ENCODE results near the gene FAM168A.

DNA sequence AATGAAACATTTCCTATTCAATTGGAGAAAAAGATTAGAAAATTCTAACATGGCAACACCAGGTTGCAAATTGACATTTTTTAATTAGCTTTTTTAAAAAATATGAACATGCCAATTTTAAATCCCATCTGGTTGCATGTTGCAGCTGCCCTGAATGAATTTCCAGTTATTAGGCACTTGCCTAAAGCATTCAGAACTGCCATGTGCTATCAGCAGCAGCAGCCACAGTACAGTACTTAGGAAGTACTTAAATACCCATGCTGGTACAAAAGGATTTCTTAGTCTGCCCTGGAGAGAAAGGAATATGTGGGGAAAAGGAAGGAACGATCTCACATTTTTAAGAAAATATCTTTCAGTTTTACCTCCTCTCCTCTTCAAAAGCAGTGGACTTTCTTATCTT is 46.2 kb downstream of the FAM168A start:
- TF ChIP-seq CTCF (IDR thresholded peaks at IDR 0.05), result no peak
- no peak for TF ChIP-seq EZH2 (IDR thresholded peaks at IDR 0.05)
- TF ChIP-seq EZH2phosphoT487 (IDR thresholded peaks at IDR 0.05), result no peak
